Upper lobe of left lung (tissue), 4 donors: Measurements from ENCODE around the gene DAGLB.

Experiments used
- POLR2A ChIP-seq, 4 donors: fragments of 450-650 bp; IDR thresholded peaks; one replicate each; pipeline ENCODE4 v1.5.1; 2016 to 2017; ENCODE audit warnings: antibody characterized with exemption in 4 of 4, mild to moderate bottlenecking in 2 of 4
- TF ChIP-seq, protein P1 (sequence below), 6 experiments: fragments of 450-650 bp in 4 of 6; fragments of 200-600 bp in 2 of 6; sonication (generic) in 2 of 6; IDR thresholded peaks; one replicate each; pipeline ENCODE4 v1.5.1; 2016 to 2019; ENCODE audit warnings: antibody characterized with exemption in 6 of 6

DNA sequence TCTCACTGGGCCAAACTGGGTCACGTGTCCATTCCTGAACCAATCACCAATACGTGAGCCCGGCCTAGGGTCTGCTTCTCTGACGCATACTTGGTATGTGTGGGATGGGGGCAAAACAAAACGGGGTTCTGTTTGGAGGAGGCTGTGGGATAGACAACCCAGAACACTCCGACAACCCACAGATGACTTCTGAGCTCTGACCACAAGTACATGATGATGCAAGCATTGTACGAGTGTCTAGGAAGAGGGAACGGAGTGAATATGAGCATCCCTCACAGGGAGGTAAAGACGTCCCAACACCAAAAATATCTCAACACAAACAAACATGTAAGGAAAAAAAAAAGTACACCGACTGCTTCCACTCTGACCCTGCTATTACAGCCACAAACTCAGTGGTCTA lies 5.6 kb downstream of the DAGLB start:
- TF ChIP-seq POLR2A (IDR thresholded peaks at IDR 0.05) = no peak
- TF ChIP-seq, protein P1, sequence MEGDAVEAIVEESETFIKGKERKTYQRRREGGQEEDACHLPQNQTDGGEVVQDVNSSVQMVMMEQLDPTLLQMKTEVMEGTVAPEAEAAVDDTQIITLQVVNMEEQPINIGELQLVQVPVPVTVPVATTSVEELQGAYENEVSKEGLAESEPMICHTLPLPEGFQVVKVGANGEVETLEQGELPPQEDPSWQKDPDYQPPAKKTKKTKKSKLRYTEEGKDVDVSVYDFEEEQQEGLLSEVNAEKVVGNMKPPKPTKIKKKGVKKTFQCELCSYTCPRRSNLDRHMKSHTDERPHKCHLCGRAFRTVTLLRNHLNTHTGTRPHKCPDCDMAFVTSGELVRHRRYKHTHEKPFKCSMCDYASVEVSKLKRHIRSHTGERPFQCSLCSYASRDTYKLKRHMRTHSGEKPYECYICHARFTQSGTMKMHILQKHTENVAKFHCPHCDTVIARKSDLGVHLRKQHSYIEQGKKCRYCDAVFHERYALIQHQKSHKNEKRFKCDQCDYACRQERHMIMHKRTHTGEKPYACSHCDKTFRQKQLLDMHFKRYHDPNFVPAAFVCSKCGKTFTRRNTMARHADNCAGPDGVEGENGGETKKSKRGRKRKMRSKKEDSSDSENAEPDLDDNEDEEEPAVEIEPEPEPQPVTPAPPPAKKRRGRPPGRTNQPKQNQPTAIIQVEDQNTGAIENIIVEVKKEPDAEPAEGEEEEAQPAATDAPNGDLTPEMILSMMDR (IDR thresholded peaks at IDR 0.05) = no peak
